OCI-LY1 (cell line): ENCODE measurements around the gene IGF2BP2.

Source experiments
- H2AFZ ChIP-seq: fragments of 200-600 bp; sonication (generic), shearing (Covaris generic); 2 replicates; pipeline ENCODE4 v1.6.0; 2014; ENCODE audit warnings: antibody characterized with exemption, mild to moderate bottlenecking, low read length
- H3F3A ChIP-seq: fragments of 200-600 bp; sonication (generic), shearing (Covaris generic); 2 replicates; pipeline ENCODE4 v1.6.0; 2014; ENCODE audit warnings: mild to moderate bottlenecking, antibody characterized with exemption, low read length, moderate library complexity; ENCODE audit not compliant: insufficient read depth
- H3K27ac ChIP-seq: fragments of 200-600 bp; sonication (generic); 2 replicates; pipeline ENCODE4 v1.5.1; 2014; ENCODE audit warnings: low read length, mixed run types, mild to moderate bottlenecking, low read depth; ENCODE audit not compliant: poor library complexity, severe bottlenecking
- H3K27me3 ChIP-seq: fragments of 200-600 bp; sonication (generic); 2 replicates; pipeline ENCODE4 v1.6.0; 2014; ENCODE audit warnings: antibody characterized with exemption, mild to moderate bottlenecking, low read length, moderate library complexity; ENCODE audit not compliant: insufficient read depth
- H3K36me3 ChIP-seq: fragments of 200-600 bp; sonication (generic); 2 replicates; pipeline ENCODE4 v1.6.1; 2014; ENCODE audit warnings: mild to moderate bottlenecking, antibody characterized with exemption, low read length, moderate library complexity, mixed read lengths; ENCODE audit not compliant: insufficient read depth
- H3K4me1 ChIP-seq: fragments of 200-600 bp; sonication (generic); 2 replicates; pipeline ENCODE4 v1.5.1; 2014; ENCODE audit warnings: mild to moderate bottlenecking, low read length, moderate library complexity; ENCODE audit not compliant: insufficient read depth, severe bottlenecking
- H3K4me2 ChIP-seq: fragments of 200-600 bp; sonication (generic), shearing (Covaris generic); 2 replicates; pipeline ENCODE4 v1.6.1; 2014; ENCODE audit warnings: low read length
- H3K4me3 ChIP-seq: fragments of 200-600 bp; sonication (generic); 2 replicates; pipeline ENCODE4 v1.5.1; 2014; ENCODE audit warnings: low read length, low read depth, mild to moderate bottlenecking, mixed read lengths; ENCODE audit not compliant: poor library complexity, severe bottlenecking
- H3K79me2 ChIP-seq: fragments of 200-600 bp; shearing (Covaris generic); 2 replicates; pipeline ENCODE4 v1.6.1; 2016; ENCODE audit warnings: mixed run types, low read length, mixed read lengths; ENCODE audit not compliant: insufficient read depth
- H3K9ac ChIP-seq: fragments of 200-600 bp; sonication (generic), shearing (Covaris generic); 2 replicates; pipeline ENCODE4 v1.6.1; 2014; ENCODE audit warnings: mild to moderate bottlenecking, low read length, mixed read lengths
- H3K9me2 ChIP-seq: fragments of 200-600 bp; sonication (generic), shearing (Covaris generic); 2 replicates; pipeline ENCODE4 v1.6.1; 2014; ENCODE audit warnings: low read depth, mild to moderate bottlenecking, low read length, mixed read lengths
- H3K9me3 ChIP-seq: fragments of 200-600 bp; shearing (Covaris generic); 2 replicates; pipeline ENCODE4 v1.6.1; 2014; ENCODE audit warnings: low read length, mixed read lengths
- H4K20me1 ChIP-seq: fragments of 200-600 bp; sonication (generic), shearing (Covaris generic); 2 replicates; pipeline ENCODE4 v1.6.0; 2016; ENCODE audit warnings: mild to moderate bottlenecking, low read length; ENCODE audit not compliant: insufficient read depth
- CTCF ChIP-seq: fragments of 200-600 bp; sonication (generic), shearing (Covaris generic); IDR thresholded peaks from 2 replicates; pipeline ENCODE4 v1.5.1; 2017; ENCODE audit warnings: mild to moderate bottlenecking, antibody characterized with exemption, low read length, moderate library complexity, mixed read lengths
- EZH2 ChIP-seq: fragments of 200-600 bp; sonication (generic), shearing (Covaris generic); IDR thresholded peaks from 2 replicates; pipeline ENCODE4 v1.8.0; 2017; ENCODE audit warnings: borderline replicate concordance, mixed run types, mild to moderate bottlenecking, antibody characterized with exemption, low read length, moderate library complexity, mixed read lengths

IGF2BP2 gene

GRCh38 chr3:185866995-185867394, 42.2 kb upstream of the IGF2BP2 start:
- Histone ChIP-seq H2AFZ (no peak overlapping the region), H4K20me1 (no peaks in the 10 kb centered on the region), H3K27ac (no peak overlapping the region), H3K4me1 (no peaks in the 10 kb centered on the region), H3K9me3 (no peaks in the 10 kb centered on the region), H3F3A (no peaks in the 10 kb centered on the region), H3K9me2 (no peaks in the 10 kb centered on the region), H3K79me2 (no peaks in the 10 kb centered on the region), H3K27me3 (no peaks in the 10 kb centered on the region), H3K9ac (no peak overlapping the region), H3K4me3 (no peak overlapping the region), H3K4me2 (no peak overlapping the region), H3K36me3 (no peaks in the 10 kb centered on the region)
- no peak for TF ChIP-seq EZH2
- TF ChIP-seq CTCF, result no peak

DNA sequence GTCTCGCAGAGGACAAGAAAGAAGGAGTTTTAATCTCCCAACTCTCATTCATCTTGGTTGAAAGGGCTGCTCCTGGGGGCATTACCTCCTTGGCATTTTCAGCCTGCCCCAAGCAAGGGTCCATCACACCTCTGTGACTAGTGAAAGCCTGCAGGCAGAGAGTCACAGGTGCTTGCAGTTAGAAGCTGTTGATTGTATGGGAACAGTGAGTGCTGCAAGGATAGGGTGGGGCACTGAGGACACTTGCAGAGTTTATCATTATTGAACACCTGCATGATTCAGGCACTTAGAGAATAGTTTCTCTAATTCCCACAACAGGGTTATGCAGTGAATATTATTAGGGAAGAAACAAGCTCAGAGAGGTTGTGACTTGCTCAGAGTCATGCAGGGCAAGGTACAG, 41.7 kb upstream of the IGF2BP2 start:
- H3K36me3 ChIP-seq, result no peaks in the 10 kb centered on the region
- H2AFZ ChIP-seq, result no peak overlapping the region
- no peak overlapping the region for H3K9ac ChIP-seq
- H3K4me1 ChIP-seq, result no peaks in the 10 kb centered on the region
- H3K27me3 ChIP-seq, result no peaks in the 10 kb centered on the region
- TF ChIP-seq CTCF (no peak), EZH2 (no peak)
- H3K9me2 ChIP-seq, result no peaks in the 10 kb centered on the region
- no peaks in the 10 kb centered on the region for H3K79me2 ChIP-seq
- H3K9me3 ChIP-seq, result no peaks in the 10 kb centered on the region
- no peak overlapping the region for H3K4me2 ChIP-seq
- H3F3A ChIP-seq, result no peaks in the 10 kb centered on the region
- no peaks in the 10 kb centered on the region for H4K20me1 ChIP-seq
- H3K27ac ChIP-seq, result no peak overlapping the region
- no peak overlapping the region for H3K4me3 ChIP-seq

GRCh38 chr3:185865247-185865646, 40.4 kb upstream of the IGF2BP2 start:
- Histone ChIP-seq H2AFZ (no peak overlapping the region), H3K4me1 (no peaks in the 10 kb centered on the region), H3K79me2 (no peaks in the 10 kb centered on the region)

More at GRCh38 chr3:185865247-185865646, 40.4 kb upstream of the IGF2BP2 start:
- Histone ChIP-seq H3K27me3 (no peaks in the 10 kb centered on the region), H3K4me2 (no peak overlapping the region), H3K9me3 (no peaks in the 10 kb centered on the region), H3K27ac (no peak overlapping the region), H3K4me3 (no peak overlapping the region), H3K9me2 (no peaks in the 10 kb centered on the region), H3K36me3 (no peaks in the 10 kb centered on the region), H3K9ac (no peak overlapping the region), H3F3A (no peaks in the 10 kb centered on the region), H4K20me1 (no peaks in the 10 kb centered on the region)
- TF ChIP-seq CTCF, result no peak
- TF ChIP-seq EZH2, result no peak
